Measurements from ENCODE around the gene NARS2.

DNA sequence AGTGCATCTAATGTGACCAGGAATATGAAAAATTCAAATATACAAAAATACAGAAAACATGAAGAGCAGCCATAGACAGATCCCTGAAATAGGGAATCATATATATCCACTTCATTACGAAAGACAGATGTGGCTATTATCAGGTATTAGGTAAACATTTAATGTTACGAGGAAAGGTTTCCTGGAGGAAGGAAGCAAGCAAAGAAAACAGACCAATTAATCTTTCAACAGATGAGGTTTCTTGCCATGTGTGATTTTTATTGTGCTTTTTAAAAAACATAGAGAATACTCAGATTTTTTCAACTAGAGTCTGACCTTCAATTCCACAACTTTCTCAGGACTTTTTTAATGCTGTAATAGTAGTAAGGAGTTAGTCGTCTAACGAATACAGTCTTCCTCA is 132.7 kb downstream of the NARS2 start:
- TF ChIP-seq, protein P1, sequence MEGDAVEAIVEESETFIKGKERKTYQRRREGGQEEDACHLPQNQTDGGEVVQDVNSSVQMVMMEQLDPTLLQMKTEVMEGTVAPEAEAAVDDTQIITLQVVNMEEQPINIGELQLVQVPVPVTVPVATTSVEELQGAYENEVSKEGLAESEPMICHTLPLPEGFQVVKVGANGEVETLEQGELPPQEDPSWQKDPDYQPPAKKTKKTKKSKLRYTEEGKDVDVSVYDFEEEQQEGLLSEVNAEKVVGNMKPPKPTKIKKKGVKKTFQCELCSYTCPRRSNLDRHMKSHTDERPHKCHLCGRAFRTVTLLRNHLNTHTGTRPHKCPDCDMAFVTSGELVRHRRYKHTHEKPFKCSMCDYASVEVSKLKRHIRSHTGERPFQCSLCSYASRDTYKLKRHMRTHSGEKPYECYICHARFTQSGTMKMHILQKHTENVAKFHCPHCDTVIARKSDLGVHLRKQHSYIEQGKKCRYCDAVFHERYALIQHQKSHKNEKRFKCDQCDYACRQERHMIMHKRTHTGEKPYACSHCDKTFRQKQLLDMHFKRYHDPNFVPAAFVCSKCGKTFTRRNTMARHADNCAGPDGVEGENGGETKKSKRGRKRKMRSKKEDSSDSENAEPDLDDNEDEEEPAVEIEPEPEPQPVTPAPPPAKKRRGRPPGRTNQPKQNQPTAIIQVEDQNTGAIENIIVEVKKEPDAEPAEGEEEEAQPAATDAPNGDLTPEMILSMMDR (IDR thresholded peaks at IDR 0.05; ENCODE audit: low read depth, low read length, poor library complexity, severe bottlenecking): no peak
- no peak for TF ChIP-seq EZH2phosphoT487 (IDR thresholded peaks at IDR 0.05; ENCODE audit: borderline replicate concordance, low read length)
